GM12872 (cell line): Measurements from ENCODE around the gene STAT1.

Source experiments
- CTCF ChIP-seq: IDR thresholded peaks from 3 replicates; pipeline ENCODE4 v1.5.1; 2011; ENCODE audit warnings: low read depth, mild to moderate bottlenecking, low read length, moderate library complexity; ENCODE audit not compliant: insufficient read depth

The STAT1 gene

DNA sequence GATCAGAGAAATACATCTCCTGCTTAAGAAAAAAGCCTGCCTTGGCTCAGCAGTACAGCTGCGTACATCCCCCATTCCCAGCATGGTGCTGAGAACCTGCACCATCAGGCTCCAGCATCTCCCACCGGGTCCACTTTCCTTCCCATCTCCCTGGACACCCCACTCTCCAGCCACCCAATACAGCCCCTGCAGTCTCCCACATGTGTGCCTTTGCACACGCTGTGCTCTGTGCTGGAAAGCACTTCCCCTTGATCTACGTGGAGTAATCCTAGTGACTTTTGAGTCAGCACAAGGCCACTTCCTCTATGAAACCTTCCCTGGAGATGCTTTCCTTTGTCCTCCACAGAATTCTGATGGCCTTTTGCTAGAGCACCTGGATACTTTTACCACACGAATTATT lies 17.0 kb downstream of the STAT1 start:
- no peak for TF ChIP-seq CTCF

- TF ChIP-seq CTCF: peak; percentile 75
Measured at GRCh38 chr2:190996338-190996946, 17.5 kb downstream of the STAT1 start.

- no peak for TF ChIP-seq CTCF
Measured at GRCh38 chr2:190994148-190994547, 19.8 kb downstream of the STAT1 start.

DNA sequence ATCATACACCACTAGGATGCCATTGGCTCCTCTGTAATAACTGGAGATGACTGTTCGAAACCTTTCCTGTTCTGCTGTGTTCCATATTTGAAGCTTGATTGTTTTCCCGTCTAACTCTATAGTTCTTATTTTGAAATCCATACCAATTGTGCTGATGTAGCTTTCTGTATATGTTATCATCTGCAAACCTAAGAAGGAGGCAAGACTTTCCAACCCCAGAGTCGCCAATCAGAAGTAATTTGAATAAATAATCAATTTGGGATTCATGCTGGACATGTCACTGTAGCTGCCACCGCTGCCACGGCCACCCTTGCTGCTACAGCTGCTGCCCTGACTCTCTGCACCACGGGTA lies 20.7 kb downstream of the STAT1 start:
- TF ChIP-seq CTCF: no peak

DNA sequence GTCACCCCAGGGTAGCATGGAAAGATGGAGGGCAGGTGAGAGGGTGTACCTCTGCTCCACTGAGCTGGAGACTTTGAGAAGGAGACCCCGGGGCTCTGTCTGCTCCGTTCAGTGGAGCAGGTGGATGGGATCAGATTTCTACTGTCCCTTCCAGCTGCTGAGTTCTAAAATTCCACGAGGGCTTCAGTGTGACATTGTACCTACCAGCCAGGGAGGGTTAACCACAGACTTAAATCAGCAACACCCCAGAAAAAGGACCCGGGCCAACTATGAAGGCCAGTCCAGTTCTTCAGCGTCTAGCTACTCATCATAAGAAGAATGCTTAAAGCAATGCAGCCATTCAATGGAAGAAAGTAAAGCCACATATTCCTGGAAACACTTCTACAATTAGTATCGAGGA lies 23.8 kb downstream of the STAT1 start:
- TF ChIP-seq CTCF: no peak

- no peak for TF ChIP-seq CTCF
Measured at GRCh38 chr2:190988910-190989309, 25.1 kb downstream of the STAT1 start.

DNA sequence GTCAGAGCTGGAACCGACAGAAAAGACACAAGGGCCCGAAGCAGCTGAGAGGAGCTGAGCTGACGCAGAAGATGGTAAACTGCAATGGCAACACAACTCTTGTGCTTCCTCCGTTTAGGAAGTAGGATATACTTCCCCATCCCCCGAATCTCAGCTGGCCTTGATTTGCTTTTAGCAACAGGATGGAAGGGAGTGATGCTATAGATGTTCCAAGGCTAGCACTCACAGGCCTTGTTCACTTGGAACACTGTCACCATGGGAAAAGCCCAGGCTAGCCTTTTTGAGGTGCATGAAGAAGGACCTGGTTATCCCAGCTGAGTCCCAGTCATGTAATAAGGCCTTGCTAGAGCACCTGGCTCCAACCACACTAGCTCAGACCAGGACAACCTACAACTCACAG lies 26.0 kb downstream of the STAT1 start:
- TF ChIP-seq CTCF: no peak
